Fibroblast of mammary gland (primary cell): Measurements from ENCODE around the gene RASIP1.

Experiments
- DNase-seq: peaks from one replicate; pipeline ENCODE4 v3.0.0-alpha.2; 2010; ENCODE audit warnings: low read depth
- H3K4me3 ChIP-seq: 2 replicates; pipeline ENCODE4 v1.5.1; 2011; ENCODE audit warnings: low read depth, mild to moderate bottlenecking, low read length, moderate library complexity; ENCODE audit not compliant: control insufficient read depth
- TF ChIP-seq, protein P1 (sequence below): conservative IDR thresholded peaks from 2 replicates; pipeline ENCODE4 v1.5.1; 2011; ENCODE audit warnings: low read depth, low read length, inconsistent platforms; ENCODE audit not compliant: control insufficient read depth, insufficient read depth

RASIP1 gene

GRCh38 chr19:48671446-48671995, 68.9 kb downstream of the RASIP1 start:
- TF ChIP-seq, protein P1, sequence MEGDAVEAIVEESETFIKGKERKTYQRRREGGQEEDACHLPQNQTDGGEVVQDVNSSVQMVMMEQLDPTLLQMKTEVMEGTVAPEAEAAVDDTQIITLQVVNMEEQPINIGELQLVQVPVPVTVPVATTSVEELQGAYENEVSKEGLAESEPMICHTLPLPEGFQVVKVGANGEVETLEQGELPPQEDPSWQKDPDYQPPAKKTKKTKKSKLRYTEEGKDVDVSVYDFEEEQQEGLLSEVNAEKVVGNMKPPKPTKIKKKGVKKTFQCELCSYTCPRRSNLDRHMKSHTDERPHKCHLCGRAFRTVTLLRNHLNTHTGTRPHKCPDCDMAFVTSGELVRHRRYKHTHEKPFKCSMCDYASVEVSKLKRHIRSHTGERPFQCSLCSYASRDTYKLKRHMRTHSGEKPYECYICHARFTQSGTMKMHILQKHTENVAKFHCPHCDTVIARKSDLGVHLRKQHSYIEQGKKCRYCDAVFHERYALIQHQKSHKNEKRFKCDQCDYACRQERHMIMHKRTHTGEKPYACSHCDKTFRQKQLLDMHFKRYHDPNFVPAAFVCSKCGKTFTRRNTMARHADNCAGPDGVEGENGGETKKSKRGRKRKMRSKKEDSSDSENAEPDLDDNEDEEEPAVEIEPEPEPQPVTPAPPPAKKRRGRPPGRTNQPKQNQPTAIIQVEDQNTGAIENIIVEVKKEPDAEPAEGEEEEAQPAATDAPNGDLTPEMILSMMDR, result no peak
- no peak for DNase-seq
- H3K4me3 ChIP-seq, result no peak overlapping the region

DNA sequence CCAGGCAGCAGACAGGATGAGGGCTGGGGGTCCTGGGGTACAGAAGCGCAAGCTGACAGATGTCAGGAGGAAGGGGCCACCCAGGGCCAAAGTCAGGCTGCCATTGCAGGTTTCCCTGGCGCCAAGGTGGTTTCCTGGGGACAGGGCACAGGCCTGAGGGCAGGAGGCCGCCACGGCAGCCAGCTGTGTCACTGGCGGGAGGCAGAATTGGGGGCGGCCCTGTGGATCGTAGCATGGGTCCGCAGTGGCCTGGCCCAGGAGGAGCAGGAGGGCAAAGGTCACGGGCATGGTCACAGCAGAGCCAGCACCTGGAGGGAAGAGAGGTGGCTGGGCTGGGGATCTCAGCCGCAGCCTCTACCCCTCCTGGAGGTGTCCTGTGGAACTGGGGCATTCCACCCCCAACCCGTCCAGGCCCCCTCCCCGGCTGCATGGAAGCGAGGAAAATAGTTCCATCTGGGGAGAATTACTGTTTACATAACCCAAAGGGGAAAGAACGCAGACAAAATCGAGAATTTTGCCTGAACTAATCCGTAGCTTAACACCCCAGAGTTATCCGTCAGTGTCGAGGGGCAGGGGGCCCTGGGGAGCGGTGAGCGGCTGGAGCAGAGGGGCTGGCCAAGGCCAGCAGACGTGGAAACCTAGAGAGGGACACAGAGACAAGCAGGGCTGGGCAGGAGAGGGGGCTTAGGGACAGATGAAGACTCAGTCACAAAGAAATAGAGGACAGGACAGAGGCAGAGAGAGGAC, 69.5 kb downstream of the RASIP1 start:
- TF ChIP-seq, protein P1, result no peak
- H3K4me3 ChIP-seq, result no peak overlapping the region
- no peak for DNase-seq
